Spleen (tissue), 11 donors: Measurements from ENCODE around the gene CXCR6. TPM values are rescaled to one million over a fixed set of nuclear protein-coding genes. Genes with fewer than 3 reads are reported as not detected.
A peak's percentile ranks its signal among the peaks of the same experiment; 100 is the strongest.

Source experiments
- DNase-seq: peaks from one replicate; pipeline ENCODE4 v3.0.0-alpha.2; 2020
- H3K27ac ChIP-seq, 8 donors: fragments of 200-600 bp; sonication (generic) in 7 of 8; 1 replicate in 4 of 8; 2 replicates in 4 of 8; pipeline versions ENCODE4 v1.5.0 to v1.8.0; 2016 to 2021; ENCODE audit warnings: inconsistent platforms in 4 of 8, mild to moderate bottlenecking in 4 of 8, moderate library complexity in 1 of 8
- H3K27me3 ChIP-seq, 7 donors: fragments of 200-600 bp; sonication (generic) in 6 of 7; replicated peaks in 1 of 7; 1 replicate in 4 of 7; 2 replicates in 3 of 7; pipeline versions ENCODE4 v1.5.0 to v1.8.0; 2016 to 2021; ENCODE audit warnings: inconsistent platforms in 3 of 7, mild to moderate bottlenecking in 1 of 7
- H3K36me3 ChIP-seq, 6 donors: fragments of 200-600 bp; sonication (generic) in 5 of 6; 1 replicate in 4 of 6; 2 replicates in 2 of 6; pipeline versions ENCODE4 v1.5.0 to v1.8.0; 2016 to 2021; ENCODE audit warnings: inconsistent platforms in 2 of 6
- H3K4me1 ChIP-seq, 6 donors: fragments of 200-600 bp; sonication (generic) in 5 of 6; 1 replicate in 3 of 6; 2 replicates in 3 of 6; pipeline versions ENCODE4 v1.5.0 to v1.8.0; 2016 to 2021; ENCODE audit warnings: inconsistent platforms in 3 of 6
- H3K4me3 ChIP-seq, 8 donors: fragments of 200-600 bp; sonication (generic) in 7 of 8; 1 replicate in 4 of 8; 2 replicates in 4 of 8; pipeline versions ENCODE4 v1.5.0 to v1.8.0; 2016 to 2021; ENCODE audit warnings: inconsistent platforms in 4 of 8, mild to moderate bottlenecking in 4 of 8, moderate library complexity in 2 of 8
- H3K9me3 ChIP-seq, 8 donors: fragments of 200-600 bp; sonication (generic) in 7 of 8; 1 replicate in 4 of 8; 2 replicates in 4 of 8; pipeline versions ENCODE4 v1.5.0 to v1.8.0; 2016 to 2021; ENCODE audit warnings: inconsistent platforms in 4 of 8
- POLR2A ChIP-seq, 3 donors: fragments of 450-650 bp; IDR thresholded peaks; one replicate each; pipeline ENCODE4 v1.5.1; 2017; ENCODE audit warnings: antibody characterized with exemption in 3 of 3, mild to moderate bottlenecking in 1 of 3
- POLR2AphosphoS5 ChIP-seq, 3 donors: sonication (generic); formaldehyde crosslinking; IDR thresholded peaks; one replicate each; pipeline ENCODE4 v1.5.1; 2017; ENCODE audit warnings: antibody characterized with exemption in 3 of 3
- WGBS, 5 donors: extraction: QIAGEN DNeasy Blood & Tissue Kit in 3 of 5; methylation state at CpG; one replicate each; pipeline versions ENCODE4 v1.1.5 to v1.1.7; 2013 to 2018; 5-methylcytosine and 5-hydroxymethylcytosine counted together
- intact Hi-C: fragments of 100-400 bp; cut with DNase I; formaldehyde crosslinking; loops from one replicate; pipeline ENCODE4 v1.15.0; 2023; ENCODE audit warnings: low total_unique reads
- polyA plus RNA-seq, 3 donors: library from polyadenylated mRNA; stranded (reverse); fragments of 200-250 nt; gene quantifications; one replicate each; pipeline ENCODE4 v1.2.1, GENCODE V29; 2013
- total RNA-seq, 7 donors: library from RNA; depleted of rRNA in 3 of 7; stranded (reverse); fragments of >200 nt in 3 of 7; fragmentation: NEBNext Ultra II Directional in 4 of 7; extraction: Animal tissue kit (Norgen Biotek cat#: 25700) in 4 of 7; gene quantifications; one replicate each; pipeline versions ENCODE4 v1.1.0 to v1.2.1, GENCODE V29; 2016 to 2021
- TF ChIP-seq, protein P1 (sequence below), 11 experiments: fragments of 200-600 bp in 7 of 11; fragments of 450-650 bp in 4 of 11; sonication (generic) in 4 of 11; IDR thresholded peaks in 8 of 11; conservative IDR thresholded peaks in 3 of 11; 1 replicate in 7 of 11; 2 replicates in 4 of 11; pipeline versions ENCODE4 v1.4.0 to v1.8.0; 2016 to 2021; ENCODE audit warnings: antibody characterized with exemption in 11 of 11, inconsistent platforms in 4 of 11, mild to moderate bottlenecking in 1 of 11
- donor health status: healthy with polysubstance abuse.
- donor health status: DM: no; HTN: no; CAD: no; lungs with moderate emphysema.
- donor health status: DM: no; HTN: no; CAD: no.
- donor health status: Bipolar disorder and iron deficiency.
- donor health status: healthy.
- donor health status: DM: no; HTN: no; CAD: no.
- donor health status: DM: yes; HTN: yes; CAD: no.

Gene CXCR6
- total and polyA plus RNA-seq, 10 donors: 2.5 to 35.3 (median 11.6) TPM

DNA sequence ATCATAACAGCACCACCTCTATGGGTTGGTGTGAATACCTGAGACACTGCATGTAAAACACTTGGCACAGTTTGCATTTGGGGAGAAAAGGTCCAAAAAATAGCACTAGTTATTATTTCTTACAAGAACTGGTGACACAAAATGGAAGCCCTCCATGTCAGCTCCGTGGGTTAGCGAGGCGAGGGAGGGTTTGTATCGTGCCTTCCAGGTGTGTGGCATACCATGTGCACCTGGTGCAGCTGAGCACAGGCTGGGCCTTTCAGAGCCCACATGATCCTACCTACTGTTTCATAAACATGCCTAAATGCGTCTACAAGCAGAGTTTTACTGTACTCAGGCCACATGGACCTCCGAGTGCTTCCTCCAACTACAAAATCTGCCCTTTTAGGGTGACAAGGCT, 5.6 kb downstream of the CXCR6 start:
- H3K4me3 ChIP-seq: peak overlapping the region in 2 of 8 donors; percentile 7 to 60
- TF ChIP-seq POLR2AphosphoS5 (IDR thresholded peaks at IDR 0.05) (no peak), POLR2A (IDR thresholded peaks at IDR 0.05) (no peak)
- TF ChIP-seq, protein P1, sequence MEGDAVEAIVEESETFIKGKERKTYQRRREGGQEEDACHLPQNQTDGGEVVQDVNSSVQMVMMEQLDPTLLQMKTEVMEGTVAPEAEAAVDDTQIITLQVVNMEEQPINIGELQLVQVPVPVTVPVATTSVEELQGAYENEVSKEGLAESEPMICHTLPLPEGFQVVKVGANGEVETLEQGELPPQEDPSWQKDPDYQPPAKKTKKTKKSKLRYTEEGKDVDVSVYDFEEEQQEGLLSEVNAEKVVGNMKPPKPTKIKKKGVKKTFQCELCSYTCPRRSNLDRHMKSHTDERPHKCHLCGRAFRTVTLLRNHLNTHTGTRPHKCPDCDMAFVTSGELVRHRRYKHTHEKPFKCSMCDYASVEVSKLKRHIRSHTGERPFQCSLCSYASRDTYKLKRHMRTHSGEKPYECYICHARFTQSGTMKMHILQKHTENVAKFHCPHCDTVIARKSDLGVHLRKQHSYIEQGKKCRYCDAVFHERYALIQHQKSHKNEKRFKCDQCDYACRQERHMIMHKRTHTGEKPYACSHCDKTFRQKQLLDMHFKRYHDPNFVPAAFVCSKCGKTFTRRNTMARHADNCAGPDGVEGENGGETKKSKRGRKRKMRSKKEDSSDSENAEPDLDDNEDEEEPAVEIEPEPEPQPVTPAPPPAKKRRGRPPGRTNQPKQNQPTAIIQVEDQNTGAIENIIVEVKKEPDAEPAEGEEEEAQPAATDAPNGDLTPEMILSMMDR (IDR thresholded peaks at IDR 0.05 in 8 of 11, conservative IDR thresholded peaks at IDR 0.05 in 3 of 11): no peak
- WGBS, 5 donors: 89 to 95% (median 94%) methylated on average over 6 of the region's 6 CpGs
- no peaks in the 10 kb centered on the region for H3K9me3 ChIP-seq
- H3K36me3 ChIP-seq: peaks cover 0 to 94% (median 75%) of the 10 kb centered on the region in 6 donors
- peak overlapping the region in 6 of 8 donors; percentile 6 to 89 (median 70) for H3K27ac ChIP-seq
- peaks cover 0 to 47% (median 3%) of the 10 kb centered on the region in 6 donors for H3K4me1 ChIP-seq
- DNase-seq: no peak
- intact Hi-C loops: no loop called here
- H3K27me3 ChIP-seq: no peaks in the 10 kb centered on the region

DNA sequence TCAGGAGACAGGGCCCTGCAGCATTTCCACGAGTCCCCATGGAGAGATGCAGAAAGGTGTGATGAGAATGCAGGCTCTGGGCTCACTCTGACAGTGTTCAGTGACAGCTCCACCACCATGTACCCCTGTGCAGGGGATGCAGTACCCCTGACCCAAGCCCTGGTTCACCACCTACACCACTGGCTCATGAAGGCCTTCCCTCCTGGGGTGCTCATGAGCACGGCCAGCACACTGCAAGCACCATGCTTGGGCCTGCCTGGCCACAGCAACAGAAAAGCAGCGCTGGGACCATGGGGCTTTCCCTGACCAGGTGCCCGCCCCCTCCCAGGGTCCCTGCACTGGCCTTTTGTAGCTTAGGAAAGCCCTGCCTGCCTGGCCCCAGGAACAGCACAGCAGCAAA, 6.2 kb downstream of the CXCR6 start:
- 77 to 95% (median 92%) methylated on average over 3 to 4 of the region's 4 CpGs for WGBS, 5 donors
- DNase-seq: no peak
- intact Hi-C loops: no loop called here
- H3K27me3 ChIP-seq: no peaks in the 10 kb centered on the region
- TF ChIP-seq POLR2AphosphoS5 (IDR thresholded peaks at IDR 0.05) (peak in 1 of 3 donors; percentile 48), POLR2A (IDR thresholded peaks at IDR 0.05) (no peak)
- no peak overlapping the region for H3K4me3 ChIP-seq
- peaks cover 0 to 47% (median 3%) of the 10 kb centered on the region in 6 donors for H3K4me1 ChIP-seq
- H3K27ac ChIP-seq: peak overlapping the region in 7 of 8 donors; percentile 2 to 89 (median 64)
- H3K9me3 ChIP-seq: no peaks in the 10 kb centered on the region
- H3K36me3 ChIP-seq: peaks cover 0 to 100% (median 80%) of the 10 kb centered on the region in 6 donors

DNA sequence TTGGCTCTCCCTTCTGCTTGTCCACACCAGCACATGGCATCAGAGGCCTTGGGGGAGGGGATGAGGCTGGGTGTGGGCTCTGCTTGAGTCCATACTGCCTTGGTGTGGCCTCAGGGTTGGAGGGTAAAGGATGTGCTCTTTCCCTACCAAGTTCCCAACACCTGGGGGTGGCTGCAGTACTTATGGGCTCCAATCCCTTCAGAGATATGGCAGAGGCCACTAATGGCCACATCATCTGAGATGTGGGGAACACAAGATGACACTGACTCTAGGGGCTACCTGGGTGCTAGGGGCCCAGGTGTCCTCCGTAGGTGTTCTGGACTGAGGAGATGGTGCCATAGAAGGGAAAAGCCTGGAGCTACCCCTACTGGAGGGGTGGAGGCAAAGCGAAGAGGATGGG, 6.9 kb downstream of the CXCR6 start:
- peak overlapping the region; percentile 2 to 89 (median 59) for H3K27ac ChIP-seq
- intact Hi-C loops: no loop called here
- TF ChIP-seq, protein P1 (IDR thresholded peaks at IDR 0.05 in 8 of 11, conservative IDR thresholded peaks at IDR 0.05 in 3 of 11): no peak
- TF ChIP-seq POLR2AphosphoS5 (IDR thresholded peaks at IDR 0.05): no peak
- no peak for TF ChIP-seq POLR2A (IDR thresholded peaks at IDR 0.05)
- no peaks in the 10 kb centered on the region for H3K9me3 ChIP-seq
- peaks cover 0 to 50% (median 7%) of the 10 kb centered on the region in 6 donors for H3K4me1 ChIP-seq
- no peak for DNase-seq
- WGBS, 5 donors: 88 to 98% (median 96%) methylated on average over 2 of the region's 2 CpGs
- no peaks in the 10 kb centered on the region for H3K27me3 ChIP-seq
- H3K36me3 ChIP-seq: peaks cover 0 to 100% (median 87%) of the 10 kb centered on the region in 6 donors
- no peak overlapping the region for H3K4me3 ChIP-seq

DNA sequence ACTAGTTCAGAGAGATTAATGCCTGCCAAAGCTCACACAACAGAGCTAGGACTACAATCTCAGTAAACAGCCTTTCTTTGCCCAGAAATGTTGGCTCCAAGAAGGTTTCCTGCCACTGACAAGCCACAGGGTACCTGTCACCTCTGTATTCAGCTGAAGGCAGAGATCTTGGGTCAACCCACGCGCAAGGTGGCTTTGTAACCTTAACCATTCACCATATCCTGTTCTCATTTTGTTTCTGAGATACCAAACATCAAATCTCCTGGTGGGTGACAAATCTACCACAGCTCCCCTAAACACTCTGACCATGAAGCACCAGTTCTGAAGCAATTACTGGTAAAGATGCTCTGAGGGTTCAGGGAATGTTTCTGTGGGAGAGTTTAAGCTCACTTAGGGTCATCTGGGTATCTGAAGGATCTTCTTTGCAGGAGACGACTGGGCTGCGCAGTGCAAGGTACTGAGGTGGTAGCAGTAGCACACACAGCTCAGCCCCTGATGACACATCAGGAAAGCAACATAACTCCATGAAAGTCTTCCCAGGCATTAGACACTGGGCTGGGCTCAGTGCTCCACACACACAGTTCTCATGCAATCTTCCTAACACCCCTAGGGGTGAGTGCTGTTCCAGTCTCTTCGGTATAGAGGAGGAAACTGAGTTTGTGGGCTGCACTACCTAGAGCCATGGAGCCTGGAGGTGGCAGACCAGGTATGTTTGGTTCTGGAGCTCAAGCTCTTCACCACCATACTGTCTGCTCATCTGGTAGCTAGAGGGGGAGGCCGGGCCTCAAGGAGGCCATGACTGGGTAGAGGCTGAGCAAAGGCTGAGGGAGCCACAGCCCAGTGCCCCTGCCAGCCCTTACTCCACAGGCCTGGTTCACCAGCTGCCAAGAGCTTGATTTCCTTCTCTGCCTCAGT, 7.7 kb downstream of the CXCR6 start:
- peaks cover 0 to 57% (median 10%) of the 10 kb centered on the region in 6 donors for H3K4me1 ChIP-seq
- TF ChIP-seq, protein P1 (IDR thresholded peaks at IDR 0.05 in 8 of 11, conservative IDR thresholded peaks at IDR 0.05 in 3 of 11): no peak
- TF ChIP-seq POLR2AphosphoS5 (IDR thresholded peaks at IDR 0.05): peak in 1 of 3 donors; percentile 70
- no peaks in the 10 kb centered on the region for H3K9me3 ChIP-seq
- WGBS, 5 donors: 84 to 93% (median 86%) methylated on average over 5 to 6 of the region's 6 CpGs
- peaks cover 0 to 100% (median 94%) of the 10 kb centered on the region in 6 donors for H3K36me3 ChIP-seq
- DNase-seq: peak; percentile 59
- peak overlapping the region in 7 of 8 donors; percentile 6 to 89 (median 64) for H3K27ac ChIP-seq
- no peaks in the 10 kb centered on the region for H3K27me3 ChIP-seq
- intact Hi-C loops: no loop called here
- no peak overlapping the region for H3K4me3 ChIP-seq
